HG02870 (cell line): Measurements from ENCODE around the gene NMT1.

ENCODE experiments used
- ATAC-seq: cut with Tn5 transposase; IDR thresholded peaks from one replicate; pipeline ENCODE4 v1.9.1; 2021; ENCODE audit warnings: mild to moderate bottlenecking, moderate library complexity; ENCODE audit not compliant: unreplicated experiment

NMT1 gene

DNA sequence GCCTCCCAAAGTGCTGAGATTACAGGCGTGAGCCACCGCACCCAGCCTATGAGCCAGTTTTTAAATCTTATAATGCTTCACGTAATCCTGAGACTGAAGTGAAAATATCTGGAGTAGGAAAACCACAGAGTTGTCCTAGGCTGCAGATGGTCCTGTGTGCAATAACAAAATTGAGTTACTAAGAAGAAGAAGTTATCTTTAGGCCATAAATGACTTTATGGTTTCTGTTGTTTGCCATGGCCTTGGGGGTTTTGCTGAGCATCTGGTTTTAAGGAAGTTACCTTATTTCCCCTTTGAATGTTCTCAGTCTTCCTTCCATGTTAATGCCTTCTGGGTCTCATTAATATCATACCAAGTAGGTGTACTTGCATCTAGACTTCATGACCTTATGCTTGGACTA lies 16.5 kb downstream of the NMT1 start:
- no peak for ATAC-seq

DNA sequence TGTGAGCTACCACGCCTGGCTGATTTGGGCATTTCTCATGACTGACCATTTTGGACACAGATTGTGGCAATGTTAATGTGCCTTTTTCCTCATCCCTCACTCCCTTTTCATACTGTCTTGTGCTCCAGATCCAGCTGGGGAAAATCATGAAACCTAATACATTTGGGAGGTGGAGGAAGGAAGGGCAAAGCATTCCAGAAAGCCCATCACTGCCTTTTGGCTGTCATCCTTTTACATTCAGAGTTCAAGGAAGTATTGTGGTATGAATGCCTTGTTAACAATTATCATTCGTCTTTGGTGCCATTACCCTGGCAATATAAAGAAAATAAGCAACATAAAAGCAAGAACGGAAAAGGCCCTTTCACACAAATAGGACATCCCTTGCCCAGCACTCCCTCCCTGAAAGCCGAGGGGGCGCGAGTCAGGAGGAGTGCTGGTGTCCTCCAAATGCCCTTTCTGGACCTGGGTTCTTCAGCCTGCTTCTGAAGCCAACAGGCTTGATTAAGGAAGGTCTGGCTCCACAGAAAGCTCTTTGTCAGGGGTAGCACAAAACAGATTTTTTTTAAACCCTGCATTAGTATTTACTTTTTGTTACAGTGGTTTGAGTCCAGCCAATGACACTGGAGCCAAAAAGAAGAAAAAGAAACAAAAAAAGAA lies 20.1 kb downstream of the NMT1 start:
- no peak for ATAC-seq

DNA sequence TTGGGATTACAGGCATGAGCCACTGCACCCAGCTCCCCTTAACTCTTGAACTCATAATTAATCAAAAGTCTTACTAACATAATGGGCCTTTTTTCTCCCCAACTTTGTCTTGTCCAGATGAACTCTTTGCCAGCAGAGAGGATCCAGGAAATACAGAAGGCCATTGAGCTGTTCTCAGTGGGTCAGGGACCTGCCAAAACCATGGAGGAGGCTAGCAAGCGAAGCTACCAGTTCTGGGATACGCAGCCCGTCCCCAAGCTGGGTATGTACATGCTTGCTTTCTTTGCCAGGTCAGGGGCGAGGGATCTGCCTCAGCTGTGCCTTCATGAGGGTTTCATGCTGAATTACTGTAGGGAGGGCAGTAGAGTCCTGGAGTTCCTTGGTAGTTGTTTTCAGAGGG lies 25.3 kb downstream of the NMT1 start:
- ATAC-seq = no peak

DNA sequence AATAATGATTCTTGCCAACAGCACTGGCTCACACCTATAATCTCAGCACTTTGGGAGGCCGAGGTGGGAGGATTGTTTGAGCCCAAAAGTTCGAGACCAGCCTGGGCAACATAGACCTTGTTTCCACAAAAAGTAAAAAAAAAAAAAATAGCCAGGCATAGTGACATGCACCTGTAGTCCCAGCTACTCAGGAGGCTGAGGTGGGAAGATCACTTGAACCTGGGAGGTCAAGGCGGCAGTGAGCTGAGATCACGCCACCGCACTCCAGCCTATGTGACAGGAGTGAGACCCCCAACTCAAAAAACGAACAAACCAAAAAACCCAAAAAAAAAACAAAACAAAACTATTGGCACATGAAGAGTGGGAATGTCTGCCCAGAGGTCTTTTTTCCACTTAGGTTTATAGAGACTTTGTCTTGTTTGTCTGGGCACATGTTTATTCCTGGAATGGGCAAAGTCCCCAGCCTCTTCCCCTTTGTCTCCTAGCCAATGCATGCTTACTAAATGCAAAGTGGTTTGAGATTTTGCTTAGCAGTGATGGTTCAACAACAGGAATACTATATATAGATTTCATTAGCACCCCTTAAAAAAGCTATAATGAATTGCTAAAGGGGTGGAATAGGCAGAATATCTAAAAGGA lies 25.9 kb downstream of the NMT1 start:
- ATAC-seq = no peak

DNA sequence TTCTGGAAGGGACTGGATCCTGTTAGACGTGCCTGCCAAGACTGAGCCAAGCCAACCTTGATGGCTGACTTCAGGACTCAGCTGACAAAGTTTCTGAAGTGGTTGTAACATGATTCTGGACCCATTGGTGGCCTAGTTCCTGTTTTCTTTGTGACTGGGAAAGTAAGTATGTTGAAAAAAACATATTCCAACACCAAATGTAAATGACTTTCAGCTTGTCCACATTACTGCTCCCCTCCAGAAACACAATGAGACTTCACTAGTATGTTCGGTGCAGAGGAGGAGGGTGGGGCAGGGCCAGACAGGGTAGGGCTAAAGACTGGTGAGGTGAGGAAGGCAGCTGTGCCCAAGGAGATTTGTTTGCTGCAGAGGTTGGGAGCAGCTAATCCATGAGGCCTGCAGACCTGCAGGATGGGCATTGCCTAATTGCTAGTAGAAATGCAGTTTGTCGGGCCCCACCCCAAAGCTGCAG lies 26.4 kb downstream of the NMT1 start:
- ATAC-seq = no peak

DNA sequence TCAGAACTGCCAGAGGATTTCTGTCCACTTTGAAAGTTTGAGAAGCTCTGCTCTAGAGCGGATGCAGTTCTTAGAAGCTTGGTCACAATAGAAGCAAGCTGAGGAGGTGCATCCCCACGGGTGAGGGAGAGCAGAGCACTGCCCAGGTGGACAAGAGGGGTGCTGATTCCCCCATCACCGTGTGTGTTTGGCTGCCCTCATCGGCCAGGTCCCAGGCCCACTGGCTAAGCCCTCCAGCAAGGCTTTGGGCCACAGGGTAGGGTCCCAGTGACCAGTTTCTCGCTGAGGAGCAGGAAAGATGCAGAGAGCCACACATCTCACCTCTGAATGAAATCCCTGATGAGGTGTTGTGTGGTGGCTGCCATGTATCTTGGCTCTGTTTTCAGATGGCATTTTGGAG lies 26.9 kb downstream of the NMT1 start:
- ATAC-seq = no peak

DNA sequence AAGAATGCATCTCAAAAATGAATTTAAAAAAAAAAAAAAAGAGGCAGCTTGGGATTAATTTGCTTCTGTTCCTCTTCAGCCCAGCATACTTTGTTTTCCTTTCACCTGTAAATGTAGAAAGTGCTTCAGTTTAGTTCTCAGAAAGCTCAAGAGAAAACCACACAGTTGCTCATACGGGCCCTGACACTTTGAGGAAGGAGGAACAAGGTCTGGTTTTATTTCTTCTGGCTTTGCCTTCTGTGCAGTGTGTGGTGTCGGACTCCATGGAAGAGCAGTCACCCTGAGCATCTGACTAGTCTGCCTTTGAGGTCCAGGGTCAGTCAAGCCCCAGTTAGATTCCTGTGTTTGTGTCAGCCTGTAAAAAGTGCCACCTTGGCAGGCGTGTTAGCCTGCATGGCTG lies 27.6 kb downstream of the NMT1 start:
- no peak for ATAC-seq

DNA sequence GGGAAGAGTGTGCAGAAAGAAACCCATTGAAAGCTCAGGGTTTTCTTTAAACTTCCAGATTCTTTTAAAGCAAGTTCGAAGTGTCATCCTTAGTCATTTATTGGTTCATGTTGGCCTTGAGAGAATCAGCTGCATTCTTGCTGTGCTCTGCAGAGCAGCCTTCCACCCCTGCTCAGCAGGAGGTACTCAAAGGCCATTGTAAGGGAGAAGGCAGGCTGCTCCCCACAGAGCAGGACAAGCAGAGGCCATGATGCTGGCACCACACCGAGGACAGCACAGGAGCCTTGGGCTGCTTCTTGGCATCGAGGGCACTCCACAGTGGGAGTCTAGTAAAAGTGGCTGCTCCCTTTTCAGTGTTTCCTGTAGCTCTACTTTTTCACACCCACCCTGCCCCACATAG lies 29.6 kb downstream of the NMT1 start:
- no peak for ATAC-seq

DNA sequence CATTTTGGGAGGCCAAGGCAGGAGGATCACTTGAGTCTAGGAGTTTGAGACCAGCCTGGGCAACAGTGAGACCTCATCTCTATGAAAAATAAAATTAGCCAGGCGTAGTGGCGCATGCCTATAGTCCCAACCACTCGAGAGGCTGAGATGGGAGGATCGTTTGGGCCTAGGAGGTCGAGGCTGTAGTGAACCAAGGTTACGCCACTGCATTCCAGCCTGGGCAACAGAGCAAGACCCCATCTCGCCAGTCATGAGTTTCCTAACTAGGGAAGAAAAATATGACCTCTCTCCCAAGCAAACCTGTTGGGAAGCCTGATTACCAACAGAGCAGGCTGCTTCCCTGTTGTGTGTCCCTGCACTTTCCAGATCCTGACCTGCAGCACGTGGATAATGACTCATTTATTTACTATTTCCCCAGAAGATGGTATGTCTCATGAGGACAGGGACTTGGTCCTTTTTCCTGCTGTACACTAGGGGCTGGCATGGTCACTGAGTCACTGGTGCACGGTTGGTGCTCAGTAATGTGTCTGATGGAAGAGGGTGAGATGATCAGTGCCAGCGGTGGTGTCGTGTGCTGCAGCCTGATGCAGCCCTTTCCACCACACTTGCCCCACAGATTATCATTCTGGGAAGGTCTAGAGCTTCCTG lies 30.8 kb downstream of the NMT1 start:
- ATAC-seq = no peak

DNA sequence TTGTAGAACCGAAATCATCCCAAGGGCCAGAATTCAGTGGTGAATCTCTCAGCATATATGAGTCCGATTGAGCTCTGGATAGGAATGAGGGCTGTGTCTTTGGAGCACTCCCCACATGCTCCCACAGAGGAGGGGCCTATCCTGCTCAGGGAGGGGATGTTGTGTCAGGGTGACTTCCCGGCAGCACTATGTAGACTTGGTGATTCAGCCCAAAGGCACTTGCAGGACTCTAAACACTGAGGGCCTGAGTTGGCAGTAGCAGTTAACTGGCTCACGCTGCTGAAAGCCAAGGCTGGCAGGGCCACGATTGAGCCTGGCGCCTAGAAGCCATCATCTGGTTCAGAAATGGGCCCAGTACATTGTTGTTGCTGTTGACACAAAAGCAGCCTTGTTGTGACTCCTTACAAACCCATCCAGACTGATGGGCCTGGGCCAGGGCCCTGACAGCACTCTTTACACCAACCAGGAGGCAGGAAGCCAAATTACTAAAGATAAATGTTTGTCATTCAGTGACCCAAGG lies 31.9 kb downstream of the NMT1 start:
- ATAC-seq = no peak

DNA sequence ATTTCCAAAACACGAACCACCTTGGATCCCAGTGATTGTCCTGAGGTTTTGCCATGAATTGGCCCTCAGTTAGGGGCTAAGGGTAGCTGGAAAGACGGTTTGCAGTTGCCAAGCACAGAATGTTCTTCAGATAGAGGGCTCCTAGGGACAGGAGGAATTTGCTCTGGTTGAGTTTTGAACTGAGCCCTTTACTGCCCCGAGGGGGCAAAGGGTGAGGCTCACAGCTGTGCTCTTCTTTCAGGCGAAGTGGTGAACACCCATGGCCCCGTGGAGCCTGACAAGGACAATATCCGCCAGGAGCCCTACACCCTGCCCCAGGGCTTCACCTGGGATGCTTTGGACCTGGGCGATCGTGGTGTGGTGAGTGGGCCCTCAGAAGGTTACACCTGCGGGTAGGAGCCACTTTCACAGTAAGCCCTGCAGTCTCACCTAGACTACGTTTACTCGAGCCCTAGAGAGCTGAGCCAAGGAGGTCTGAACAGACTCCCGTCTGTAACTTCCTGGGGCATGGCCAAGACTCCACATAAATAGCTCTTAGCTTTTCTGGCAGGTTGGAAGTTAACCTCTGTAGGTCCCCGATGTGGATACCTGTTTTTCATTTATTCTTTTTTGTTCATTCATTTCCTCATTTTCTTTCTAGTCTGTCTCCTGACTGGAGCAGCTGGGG lies 32.5 kb downstream of the NMT1 start:
- no peak for ATAC-seq

DNA sequence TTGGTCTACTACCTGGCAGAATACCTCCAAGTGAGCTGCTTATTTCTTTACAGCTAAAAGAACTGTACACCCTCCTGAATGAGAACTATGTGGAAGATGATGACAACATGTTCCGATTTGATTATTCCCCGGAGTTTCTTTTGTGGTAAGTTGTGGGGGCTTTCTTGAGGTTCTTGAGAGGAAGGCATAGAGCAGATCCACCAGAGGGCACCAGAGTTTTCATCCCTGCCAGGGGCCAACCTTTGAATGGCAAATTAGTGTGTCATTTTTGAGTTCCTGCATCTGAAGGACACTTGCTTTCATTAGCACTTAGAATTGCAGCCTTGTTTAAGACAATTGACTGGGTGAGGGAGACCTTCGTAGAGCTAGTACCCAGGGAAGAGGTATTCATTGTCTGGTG lies 35.0 kb downstream of the NMT1 start:
- no peak for ATAC-seq

DNA sequence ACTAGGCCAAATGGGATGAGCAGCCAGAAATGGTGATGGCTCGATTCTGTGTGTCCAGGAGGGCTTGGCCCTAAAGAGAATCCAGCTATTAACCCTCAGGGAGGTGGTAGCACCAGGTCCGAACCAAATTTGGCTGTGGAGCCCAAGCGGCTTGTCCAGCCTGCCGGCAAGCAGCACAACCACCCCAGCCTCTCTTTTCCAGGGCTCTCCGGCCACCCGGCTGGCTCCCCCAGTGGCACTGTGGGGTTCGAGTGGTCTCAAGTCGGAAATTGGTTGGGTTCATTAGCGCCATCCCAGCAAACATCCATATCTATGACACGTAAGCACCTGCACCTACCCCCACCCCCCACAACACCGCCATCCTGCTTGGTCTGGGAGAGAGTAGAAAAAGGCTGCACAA lies 35.8 kb downstream of the NMT1 start:
- ATAC-seq = no peak

DNA sequence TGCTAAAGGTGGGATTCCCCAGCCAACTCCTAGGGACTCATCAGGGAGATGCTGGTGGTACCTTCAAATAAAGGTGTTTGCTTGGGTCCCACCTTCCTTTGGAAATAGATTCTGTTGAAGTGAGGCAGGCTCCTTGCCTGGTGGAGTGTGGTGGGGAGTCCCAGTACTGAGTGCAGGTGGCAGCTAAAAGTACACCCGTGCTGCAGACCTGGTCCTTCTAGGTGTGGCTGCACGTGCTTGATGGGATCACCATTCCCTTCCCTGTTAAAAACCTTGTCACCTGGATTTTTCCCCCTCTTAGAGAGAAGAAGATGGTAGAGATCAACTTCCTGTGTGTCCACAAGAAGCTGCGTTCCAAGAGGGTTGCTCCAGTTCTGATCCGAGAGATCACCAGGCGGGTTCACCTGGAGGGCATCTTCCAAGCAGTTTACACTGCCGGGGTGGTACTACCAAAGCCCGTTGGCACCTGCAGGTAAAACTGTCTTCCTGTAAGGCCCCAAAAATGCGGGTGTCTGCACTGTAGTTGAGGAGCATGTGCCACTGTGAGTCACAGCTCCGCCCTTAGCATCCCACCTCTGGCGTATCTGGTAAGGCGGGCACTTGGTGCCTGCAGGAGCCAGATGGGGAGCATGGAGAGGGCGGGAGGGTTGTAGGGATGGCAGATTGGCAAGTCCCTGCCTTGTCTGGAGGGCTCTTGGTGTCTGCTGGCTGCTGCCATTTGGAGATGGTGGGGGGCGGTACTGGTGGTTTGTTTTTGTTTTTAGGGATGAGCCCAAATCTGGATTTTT lies 37.2 kb downstream of the NMT1 start:
- no peak for ATAC-seq

DNA sequence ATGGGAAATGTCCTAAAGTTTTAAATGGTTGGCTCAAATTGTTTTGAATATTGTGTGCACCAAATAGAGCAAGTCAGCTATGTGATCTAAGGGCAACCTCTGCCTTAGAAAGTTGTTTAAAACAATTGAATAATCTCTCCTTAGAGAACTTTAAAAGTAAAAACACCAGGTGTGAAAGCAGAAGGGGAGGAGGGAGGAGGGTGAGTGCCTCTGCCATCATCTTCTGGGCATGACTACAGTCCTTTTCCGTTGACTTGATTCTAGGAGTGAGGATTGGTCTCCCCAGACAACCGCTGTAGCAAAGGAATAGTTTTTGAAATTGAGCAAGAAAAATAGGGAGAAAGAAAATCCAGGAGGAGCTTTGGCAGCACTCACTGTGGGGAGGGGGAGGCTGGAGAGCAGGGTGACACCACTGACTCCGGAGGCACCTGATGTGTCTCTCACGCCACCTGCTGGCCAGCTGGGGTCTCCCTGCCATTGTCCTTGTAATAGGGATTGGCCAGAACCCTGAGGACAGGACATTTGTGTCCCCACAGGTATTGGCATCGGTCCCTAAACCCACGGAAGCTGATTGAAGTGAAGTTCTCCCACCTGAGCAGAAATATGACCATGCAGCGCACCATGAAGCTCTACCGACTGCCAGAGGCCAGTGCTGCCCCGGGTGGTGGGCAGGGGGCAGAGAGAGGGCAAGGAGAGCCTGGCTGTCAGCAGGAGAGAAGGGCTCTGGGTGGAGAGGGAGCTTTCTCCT lies 37.9 kb downstream of the NMT1 start:
- ATAC-seq = no peak

DNA sequence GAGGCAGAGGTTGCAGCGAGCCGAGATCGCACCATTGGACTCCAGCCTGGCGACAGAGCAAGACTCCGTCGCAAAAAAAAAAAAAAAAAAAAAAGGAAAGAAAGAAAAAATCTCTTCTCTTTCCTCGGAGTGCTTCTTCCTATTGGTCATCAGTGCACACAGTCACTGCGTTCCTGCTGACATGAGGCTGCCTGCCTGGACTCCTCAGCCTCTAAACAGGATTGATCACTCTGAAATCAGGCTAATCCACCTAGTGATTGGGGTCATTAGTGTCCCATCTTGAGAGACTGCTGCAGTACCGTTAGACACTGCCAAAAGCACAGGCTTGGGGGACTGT lies 40.4 kb downstream of the NMT1 start:
- ATAC-seq = no peak

DNA sequence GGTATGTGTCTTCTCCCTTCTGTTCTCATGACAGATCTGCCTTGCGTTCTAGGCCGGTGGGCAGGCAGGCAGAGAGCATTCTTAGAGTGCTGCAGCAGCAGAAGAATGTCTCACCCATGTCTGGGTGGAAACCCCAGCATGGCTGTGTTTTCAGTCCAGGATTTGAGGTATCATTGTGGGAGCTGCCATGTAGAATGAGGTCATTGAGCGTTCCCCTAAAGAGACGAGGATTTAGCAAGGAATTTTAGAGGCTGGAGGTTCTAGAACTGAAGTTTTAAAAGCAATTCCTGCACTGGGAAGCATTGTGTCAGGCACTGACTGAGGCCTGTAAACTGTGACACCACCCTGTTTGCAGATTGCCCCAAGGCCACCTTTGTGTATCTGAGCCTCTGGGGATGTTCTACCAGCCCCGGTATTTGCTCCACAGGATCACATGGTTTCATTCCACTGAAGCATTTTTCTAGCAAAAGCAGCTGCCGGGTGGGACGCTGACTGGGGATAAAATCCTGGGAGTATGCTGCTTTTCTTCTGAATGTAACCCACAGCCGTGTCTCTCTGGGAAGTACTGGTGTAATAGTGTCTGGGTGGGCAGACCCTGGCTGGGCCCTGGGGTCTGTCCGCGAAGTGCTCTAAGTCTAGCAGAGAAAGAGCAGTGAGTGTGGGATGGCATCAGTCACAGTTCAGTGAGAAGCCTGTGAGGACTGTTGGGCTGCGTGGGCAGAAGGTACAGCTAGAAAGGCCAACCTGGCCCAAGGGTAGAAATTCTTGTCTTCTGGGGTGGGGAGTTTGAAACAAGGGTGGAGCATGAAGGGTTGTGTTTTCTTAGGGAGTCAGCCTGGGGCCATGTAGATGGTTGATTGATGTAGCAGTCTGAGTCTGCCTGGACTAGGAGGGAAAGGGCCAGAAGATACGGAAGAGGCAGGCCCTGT lies 41.0 kb downstream of the NMT1 start:
- ATAC-seq = no peak

DNA sequence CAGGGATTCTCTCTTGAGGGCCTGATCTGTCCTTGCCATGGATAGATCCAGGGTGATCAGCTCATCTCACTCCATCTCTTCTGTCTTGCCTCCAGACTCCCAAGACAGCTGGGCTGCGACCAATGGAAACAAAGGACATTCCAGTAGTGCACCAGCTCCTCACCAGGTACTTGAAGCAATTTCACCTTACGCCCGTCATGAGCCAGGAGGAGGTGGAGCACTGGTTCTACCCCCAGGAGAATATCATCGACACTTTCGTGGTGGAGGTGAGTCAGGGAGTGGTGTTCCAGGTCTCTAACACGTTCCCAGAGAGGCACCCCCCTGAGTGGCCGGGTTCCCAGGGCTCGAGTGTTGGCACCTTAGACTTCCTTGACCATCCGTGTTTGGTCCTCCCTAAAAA lies 41.7 kb downstream of the NMT1 start:
- ATAC-seq = no peak

DNA sequence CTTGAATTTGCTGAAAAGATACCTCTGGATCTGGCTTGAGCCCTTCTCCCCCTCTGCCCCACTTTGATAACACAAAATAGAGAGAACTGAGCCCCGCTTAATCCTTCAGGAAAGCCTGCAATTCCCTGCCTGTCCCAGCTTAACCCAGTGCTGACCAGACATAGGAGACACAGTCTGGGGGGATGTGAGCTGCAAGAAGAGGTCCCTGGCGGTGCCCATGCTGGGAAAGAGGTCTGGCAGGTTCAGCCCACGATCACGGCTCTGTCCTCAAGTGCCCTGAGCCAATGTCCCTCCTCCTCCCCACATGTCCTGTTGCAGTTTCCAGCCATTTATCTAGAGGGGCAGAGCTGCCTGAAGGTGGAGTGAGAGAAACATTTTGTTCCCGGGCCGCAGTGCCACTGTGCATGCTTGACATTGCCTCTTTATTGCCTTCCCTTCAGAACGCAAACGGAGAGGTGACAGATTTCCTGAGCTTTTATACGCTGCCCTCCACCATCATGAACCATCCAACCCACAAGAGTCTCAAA lies 42.2 kb downstream of the NMT1 start:
- ATAC-seq = no peak
